AG04449 (cell line): ENCODE results near the gene PRKAR1B.

ENCODE experiments used
- CTCF ChIA-PET: fragments of 350-600 bp; formaldehyde crosslinking; extraction: SDS; loops from one replicate; lab custom pipeline; 2021; ENCODE audit warnings: antibody characterized with exemption; lab: Yijun Ruan, JAX
- POLR2A ChIA-PET: fragments of 400-600, 350-600 bp; formaldehyde crosslinking; extraction: SDS; loops from one replicate; lab custom pipeline; 2020; ENCODE audit warnings: antibody characterized with exemption, inconsistent platforms; lab: Yijun Ruan, JAX
- DNase-seq: peaks from one replicate; pipeline ENCODE4 v3.0.0-alpha.2; 2010; ENCODE audit warnings: low read depth, low spot score
- H3K4me3 ChIP-seq: 2 replicates; pipeline ENCODE4 v1.5.1; 2011; ENCODE audit warnings: low read depth, mild to moderate bottlenecking, control low read depth, low read length
- CTCF ChIP-seq: IDR thresholded peaks from one replicate; pipeline ENCODE4 v1.5.1; 2011; ENCODE audit warnings: mild to moderate bottlenecking, moderate library complexity, low read length, control low read depth, inconsistent platforms; ENCODE audit not compliant: insufficient read depth; ENCODE audit errors: missing control alignments

PRKAR1B gene

DNA sequence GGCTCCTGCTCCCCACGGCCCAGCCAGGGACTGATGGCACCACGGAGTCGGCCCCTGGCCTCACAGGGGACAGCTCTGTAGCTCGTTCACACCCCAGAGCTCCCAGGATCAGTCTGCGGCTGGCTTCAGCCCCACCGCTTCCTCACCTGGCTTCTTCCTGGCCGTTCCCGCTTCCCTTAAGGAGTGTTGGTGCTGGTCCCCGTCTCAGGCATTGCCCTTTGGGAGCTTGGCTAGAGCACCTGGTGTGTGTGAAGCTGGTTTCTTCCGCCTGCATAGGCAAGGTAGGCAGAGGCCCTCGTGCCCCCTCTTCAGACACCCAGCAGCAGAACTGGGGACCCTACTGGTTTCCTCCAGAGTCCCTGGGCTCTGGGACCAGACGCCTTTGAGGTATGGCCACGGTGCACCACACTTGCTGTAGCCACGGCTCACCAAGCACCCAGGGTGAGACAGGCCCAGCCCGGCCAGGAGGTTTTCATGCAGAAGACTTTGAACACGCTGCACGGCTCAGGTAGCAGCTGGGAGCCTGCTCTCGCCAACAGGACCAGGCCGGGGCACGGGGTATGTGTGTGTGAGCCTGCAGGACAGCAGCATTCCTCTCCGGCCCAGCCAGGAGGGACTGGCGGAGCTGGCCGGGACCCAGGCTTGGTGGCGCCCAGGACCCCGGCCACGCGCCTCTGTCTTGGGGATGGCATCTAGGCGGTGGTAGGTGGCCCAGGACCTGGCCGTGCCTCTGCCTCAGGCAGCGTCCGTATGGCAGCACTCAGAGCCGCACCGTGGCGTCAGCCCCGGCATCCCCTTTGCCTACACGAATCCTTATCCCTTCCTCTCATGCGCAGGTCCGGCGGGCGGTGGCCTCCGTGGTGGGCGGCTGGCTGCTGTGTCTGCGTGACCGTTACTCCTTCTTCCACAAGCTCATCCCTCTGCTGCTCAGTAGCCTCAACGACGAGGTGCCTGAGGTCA is 13.2 kb upstream of the PRKAR1B start:
- CTCF ChIA-PET = no interaction called here
- POLR2A ChIA-PET = no interaction called here
- H3K4me3 ChIP-seq = no peak overlapping the region
- no peak for TF ChIP-seq CTCF
- DNase-seq = no peak

GRCh38 chr7:739455-739982 is 12.4 kb upstream of the PRKAR1B start:
- H3K4me3 ChIP-seq = no peak overlapping the region
- ChIA-PET POLR2A (no interaction called here), CTCF (no interaction called here)
- no peak for TF ChIP-seq CTCF
- no peak for DNase-seq

DNA sequence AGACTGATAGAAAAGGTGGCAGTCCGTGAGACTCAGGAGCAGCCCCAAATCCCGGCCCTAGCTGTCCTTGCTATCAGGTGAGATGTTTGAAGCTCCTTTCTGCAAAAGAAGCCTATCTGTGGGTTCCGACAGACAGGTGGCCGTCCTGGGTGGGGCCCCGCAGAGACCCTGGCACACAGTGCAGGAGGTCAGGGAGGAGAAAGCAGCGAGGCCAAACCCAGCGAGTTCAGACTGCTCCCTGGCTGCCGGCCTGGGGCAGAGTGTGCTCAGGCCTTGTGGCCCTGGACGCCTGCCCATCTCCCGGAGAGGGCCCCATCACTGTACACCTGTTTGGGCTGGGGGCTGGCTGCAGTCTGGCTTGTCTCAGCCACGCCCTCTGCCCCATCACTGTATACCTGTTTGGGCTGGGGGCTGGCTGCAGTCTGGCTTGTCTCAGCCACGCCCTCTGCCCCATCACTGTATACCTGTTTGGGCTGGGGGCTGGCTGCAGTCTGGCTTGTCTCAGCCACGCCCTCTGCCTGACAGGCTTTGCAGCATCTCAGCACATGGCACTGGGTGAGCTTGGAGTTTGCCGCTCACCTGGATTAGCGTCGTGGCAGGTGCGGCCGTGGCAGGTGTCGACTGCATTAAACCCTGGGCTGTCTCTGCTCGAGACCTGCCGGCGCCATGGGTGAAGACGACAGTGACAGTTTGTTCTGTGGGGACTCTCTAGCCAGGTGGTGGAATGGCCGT is 11.8 kb upstream of the PRKAR1B start:
- DNase-seq = no peak
- H3K4me3 ChIP-seq = no peak overlapping the region
- TF ChIP-seq CTCF = no peak
- CTCF ChIA-PET = no interaction called here
- POLR2A ChIA-PET = no interaction called here

GRCh38 chr7:738241-738640 is 11.2 kb upstream of the PRKAR1B start:
- DNase-seq = no peak
- CTCF ChIA-PET = no interaction called here
- TF ChIP-seq CTCF = no peak
- H3K4me3 ChIP-seq = no peak overlapping the region
- POLR2A ChIA-PET = no interaction called here

DNA sequence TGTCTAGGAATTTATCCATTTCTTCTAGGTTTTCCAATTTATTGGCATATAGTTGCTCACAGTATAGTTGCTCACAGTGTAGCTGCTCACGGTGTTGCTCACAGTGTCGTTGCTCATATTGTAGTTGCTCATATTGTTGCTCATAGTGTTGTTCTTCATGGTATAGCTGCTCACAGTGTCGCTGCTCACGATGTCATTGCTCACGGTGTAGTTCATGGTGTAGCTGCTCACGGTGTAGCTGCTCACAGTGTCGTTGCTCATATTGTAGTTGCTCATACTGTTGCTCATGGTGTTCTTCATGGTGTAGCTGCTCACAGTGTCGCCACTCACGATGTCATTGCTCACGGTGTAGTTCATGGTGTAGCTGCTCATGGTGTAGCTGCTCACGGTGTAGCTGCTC is 7.7 kb upstream of the PRKAR1B start:
- ChIA-PET POLR2A (no interaction called here), CTCF (interaction anchor here (1.2 to 1.3 kb wide), 2 partner anchors 8 to 41 kb away, joined by 3 read pairs; partner anchors contain the start of genes DNAAF5 and PRKAR1B)
- no peak for DNase-seq
- no peak for TF ChIP-seq CTCF
- no peak overlapping the region for H3K4me3 ChIP-seq

DNA sequence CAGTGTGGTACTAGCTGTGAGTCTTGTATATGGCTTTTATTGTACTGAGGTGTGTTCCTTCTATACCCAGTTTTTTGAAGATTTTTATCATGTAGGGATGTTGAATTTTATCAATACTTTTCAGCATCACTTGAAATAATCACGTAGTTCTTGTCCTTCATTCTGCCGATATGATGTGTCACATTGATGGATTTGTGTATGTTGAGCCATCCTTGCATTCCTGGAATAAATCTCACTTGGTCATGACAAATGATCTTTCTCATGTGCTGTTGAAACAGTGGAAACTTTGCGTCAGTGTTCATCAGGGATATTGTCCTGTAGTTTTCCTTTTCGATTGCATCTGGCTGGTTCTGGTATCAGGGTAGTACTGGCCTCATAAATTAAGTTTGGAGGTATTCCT is 7.1 kb upstream of the PRKAR1B start:
- ChIA-PET POLR2A (no interaction called here), CTCF (interaction anchor here (1.3 kb wide), 1 partner anchor 41 kb away, joined by 3 read pairs; no protein-coding TSS in a partner anchor)
- no peak for TF ChIP-seq CTCF
- no peak overlapping the region for H3K4me3 ChIP-seq
- no peak for DNase-seq
